ENCODE results near the gene KIF21A. TPM values are rescaled to one million over a fixed set of nuclear protein-coding genes. Genes with fewer than 3 reads are reported as not detected.

The KIF21A gene
- total RNA-seq, 1 donor from 2014 or later: 57.3 TPM

- no peaks in the 10 kb centered on the region for H3K27me3 Mint-ChIP-seq
- no peak overlapping the region for H3K27ac Mint-ChIP-seq
- H3K36me3 Mint-ChIP-seq (ENCODE audit: insufficient read depth): no peaks in the 10 kb centered on the region
- no peak overlapping the region for H3K4me3 Mint-ChIP-seq (ENCODE audit: low read depth)
- TF ChIP-seq, protein P1, sequence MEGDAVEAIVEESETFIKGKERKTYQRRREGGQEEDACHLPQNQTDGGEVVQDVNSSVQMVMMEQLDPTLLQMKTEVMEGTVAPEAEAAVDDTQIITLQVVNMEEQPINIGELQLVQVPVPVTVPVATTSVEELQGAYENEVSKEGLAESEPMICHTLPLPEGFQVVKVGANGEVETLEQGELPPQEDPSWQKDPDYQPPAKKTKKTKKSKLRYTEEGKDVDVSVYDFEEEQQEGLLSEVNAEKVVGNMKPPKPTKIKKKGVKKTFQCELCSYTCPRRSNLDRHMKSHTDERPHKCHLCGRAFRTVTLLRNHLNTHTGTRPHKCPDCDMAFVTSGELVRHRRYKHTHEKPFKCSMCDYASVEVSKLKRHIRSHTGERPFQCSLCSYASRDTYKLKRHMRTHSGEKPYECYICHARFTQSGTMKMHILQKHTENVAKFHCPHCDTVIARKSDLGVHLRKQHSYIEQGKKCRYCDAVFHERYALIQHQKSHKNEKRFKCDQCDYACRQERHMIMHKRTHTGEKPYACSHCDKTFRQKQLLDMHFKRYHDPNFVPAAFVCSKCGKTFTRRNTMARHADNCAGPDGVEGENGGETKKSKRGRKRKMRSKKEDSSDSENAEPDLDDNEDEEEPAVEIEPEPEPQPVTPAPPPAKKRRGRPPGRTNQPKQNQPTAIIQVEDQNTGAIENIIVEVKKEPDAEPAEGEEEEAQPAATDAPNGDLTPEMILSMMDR (IDR thresholded peaks at IDR 0.05; ENCODE audit: unreplicated experiment): no peak
- no peak for DNase-seq (ENCODE audit: low spot score, unreplicated experiment)
- H3K9me3 Mint-ChIP-seq (ENCODE audit: low read depth): no peaks in the 10 kb centered on the region
- no peaks in the 10 kb centered on the region for H3K4me1 Mint-ChIP-seq (ENCODE audit: low read depth)
These were observed 9.1 kb upstream of the KIF21A start for GRCh38 chr12:39451977-39452376.

DNA sequence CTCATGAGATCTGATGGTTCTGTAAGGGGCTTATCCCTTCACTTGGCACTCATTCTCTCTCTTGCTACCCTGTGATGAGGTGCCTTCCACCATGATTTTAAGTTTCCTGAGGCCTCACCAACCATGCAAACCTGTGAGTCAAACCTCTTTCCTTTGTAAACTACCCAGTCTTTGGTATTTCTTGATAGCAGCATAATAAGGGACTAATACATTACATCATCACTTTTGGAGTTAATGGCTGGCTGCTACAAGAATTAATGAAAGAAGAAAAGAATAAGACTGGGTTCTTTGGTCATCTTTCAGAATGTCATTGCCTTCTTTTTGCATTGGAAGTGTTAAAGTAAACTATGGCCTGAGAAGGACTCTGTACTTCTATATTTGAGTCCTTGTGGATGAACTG lies 5.1 kb upstream of the KIF21A start:
- DNase-seq (ENCODE audit: low spot score, unreplicated experiment): no peak
- TF ChIP-seq, protein P1 (IDR thresholded peaks at IDR 0.05; ENCODE audit: unreplicated experiment): no peak
- H3K9me3 Mint-ChIP-seq (ENCODE audit: low read depth): no peaks in the 10 kb centered on the region
- no peak overlapping the region for H3K4me3 Mint-ChIP-seq (ENCODE audit: low read depth)
- no peaks in the 10 kb centered on the region for H3K27me3 Mint-ChIP-seq
- no peak overlapping the region for H3K27ac Mint-ChIP-seq
- peaks cover 9% of the 10 kb centered on the region for H3K4me1 Mint-ChIP-seq (ENCODE audit: low read depth)
- H3K36me3 Mint-ChIP-seq (ENCODE audit: insufficient read depth): no peaks in the 10 kb centered on the region

DNA sequence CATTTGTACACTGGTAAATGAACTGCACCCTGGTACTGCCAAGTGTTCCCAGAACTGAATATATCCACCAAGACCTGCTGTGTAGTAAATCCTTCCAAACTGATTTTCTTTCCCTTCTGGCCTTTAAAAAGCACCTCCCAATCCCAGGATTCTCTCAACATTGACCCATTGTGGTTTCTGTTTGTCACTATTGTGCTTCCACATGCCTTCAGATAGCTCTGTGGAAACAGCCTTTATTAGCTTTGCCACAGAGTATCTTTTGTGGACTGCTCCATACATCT lies 949 bp upstream of the KIF21A start:
- TF ChIP-seq, protein P1 (IDR thresholded peaks at IDR 0.05; ENCODE audit: unreplicated experiment): no peak
- peak overlapping the region; percentile 69 for H3K4me3 Mint-ChIP-seq (ENCODE audit: low read depth)
- no peaks in the 10 kb centered on the region for H3K27me3 Mint-ChIP-seq
- peaks cover 31% of the 10 kb centered on the region for H3K4me1 Mint-ChIP-seq (ENCODE audit: low read depth)
- no peaks in the 10 kb centered on the region for H3K36me3 Mint-ChIP-seq (ENCODE audit: insufficient read depth)
- H3K9me3 Mint-ChIP-seq (ENCODE audit: low read depth): no peaks in the 10 kb centered on the region
- DNase-seq (ENCODE audit: low spot score, unreplicated experiment): no peak
- H3K27ac Mint-ChIP-seq: peak overlapping the region; percentile 95

DNA sequence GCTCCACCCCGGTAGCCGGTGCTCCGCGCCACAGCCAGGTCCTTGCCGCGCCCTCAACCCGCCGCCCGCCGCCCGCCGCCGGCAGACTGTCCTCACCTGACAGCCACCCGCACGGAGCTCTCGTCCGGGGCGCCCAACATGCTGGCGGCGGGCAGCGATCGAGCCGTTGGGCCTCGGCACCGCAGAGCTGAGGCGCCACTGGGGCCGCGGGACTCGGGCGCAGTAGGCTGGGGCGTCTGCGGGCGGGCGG lies 164 bp downstream of the KIF21A start:
- no peaks in the 10 kb centered on the region for H3K36me3 Mint-ChIP-seq (ENCODE audit: insufficient read depth)
- H3K4me1 Mint-ChIP-seq (ENCODE audit: low read depth): peaks cover 35% of the 10 kb centered on the region
- H3K27ac Mint-ChIP-seq: peak overlapping the region; percentile 97
- H3K27me3 Mint-ChIP-seq: no peaks in the 10 kb centered on the region
- peak overlapping the region; percentile 95 for H3K4me3 Mint-ChIP-seq (ENCODE audit: low read depth)
- no peaks in the 10 kb centered on the region for H3K9me3 Mint-ChIP-seq (ENCODE audit: low read depth)
- TF ChIP-seq, protein P1 (IDR thresholded peaks at IDR 0.05; ENCODE audit: unreplicated experiment): no peak
- DNase-seq (ENCODE audit: low spot score, unreplicated experiment): no peak

DNA sequence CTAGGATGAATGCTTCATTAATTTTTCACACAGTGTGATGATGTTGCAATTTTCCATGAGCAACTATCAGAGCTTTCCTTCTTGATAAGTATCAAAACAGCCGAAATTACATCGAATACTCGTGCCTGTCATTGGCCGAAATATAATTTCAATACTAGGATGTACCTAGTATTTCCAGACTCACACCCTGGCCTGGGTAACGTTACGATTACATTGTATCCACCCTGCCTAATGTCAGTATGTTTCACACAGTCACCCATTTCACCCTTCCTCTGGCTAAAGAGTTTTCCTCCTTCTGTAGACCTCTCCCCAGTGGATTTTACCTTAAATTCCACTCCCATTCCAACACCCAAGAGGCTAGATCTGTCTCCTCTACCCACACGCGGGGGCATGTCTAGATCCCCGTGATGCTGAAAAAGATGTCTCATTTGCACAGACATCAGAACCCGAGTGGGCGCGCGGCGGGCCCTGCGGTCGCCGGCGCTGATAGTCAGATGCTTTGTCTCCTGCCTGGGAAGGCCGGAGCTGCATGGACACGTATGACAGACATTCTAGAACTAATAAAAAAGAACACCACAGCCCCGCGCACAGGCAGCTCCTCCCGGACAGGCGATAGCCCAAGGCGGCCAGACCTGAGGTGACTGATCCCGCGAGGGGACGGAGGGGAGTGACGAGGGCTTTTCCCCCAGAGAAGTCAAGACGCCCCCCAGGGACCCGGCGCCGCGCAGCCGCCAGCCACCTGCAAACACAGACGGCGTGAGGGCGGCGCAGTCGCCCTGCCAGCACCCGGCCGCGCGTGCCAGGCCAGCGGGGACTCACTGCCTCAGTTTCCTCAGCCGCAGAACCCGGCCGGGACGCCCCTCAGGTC lies 723 bp downstream of the KIF21A start:
- peak overlapping the region; percentile 97 for H3K27ac Mint-ChIP-seq

More for the DNA sequence above, 723 bp downstream of the KIF21A start:
- Mint-ChIP-seq H3K4me3 (ENCODE audit: low read depth) (peak overlapping the region; percentile 95), H3K27me3 (no peaks in the 10 kb centered on the region), H3K9me3 (ENCODE audit: low read depth) (no peaks in the 10 kb centered on the region), H3K4me1 (ENCODE audit: low read depth) (peaks cover 38% of the 10 kb centered on the region), H3K36me3 (ENCODE audit: insufficient read depth) (no peaks in the 10 kb centered on the region)
- peak; percentile 52 for DNase-seq (ENCODE audit: low spot score, unreplicated experiment)
- TF ChIP-seq, protein P1 (IDR thresholded peaks at IDR 0.05; ENCODE audit: unreplicated experiment): no peak

All from progenitor cell of endocrine pancreas (in vitro differentiated cells).